Loucy (cell line): ENCODE results near the gene TDRD10.

ENCODE experiments used
- H2AFZ ChIP-seq: fragments of 200-600 bp; sonication (generic); 2 replicates; pipeline ENCODE4 v1.6.0; 2016; ENCODE audit warnings: antibody characterized with exemption, mild to moderate bottlenecking, low read length, moderate library complexity
- H3F3A ChIP-seq: fragments of 200-600 bp; 2 replicates; pipeline ENCODE4 v1.6.0; 2016; ENCODE audit warnings: antibody characterized with exemption, low read depth, mild to moderate bottlenecking
- H3K27me3 ChIP-seq: fragments of 200-600 bp; sonication (generic); 2 replicates; pipeline ENCODE4 v1.6.1; 2014; ENCODE audit warnings: low read length, mild to moderate bottlenecking; ENCODE audit not compliant: insufficient read depth, poor library complexity, severe bottlenecking
- H3K36me3 ChIP-seq: fragments of 200-600 bp; sonication (generic); 2 replicates; pipeline ENCODE4 v1.6.1; 2016; ENCODE audit warnings: low read length; ENCODE audit not compliant: insufficient read depth
- H3K4me1 ChIP-seq: fragments of 200-600 bp; sonication (generic); 2 replicates; pipeline ENCODE4 v1.5.1; 2014; ENCODE audit warnings: low read length, mild to moderate bottlenecking; ENCODE audit not compliant: insufficient read depth, poor library complexity, severe bottlenecking
- H3K4me2 ChIP-seq: fragments of 200-600 bp; sonication (generic); 2 replicates; pipeline ENCODE4 v1.6.0; 2014; ENCODE audit warnings: antibody characterized with exemption, low read length, low read depth, mild to moderate bottlenecking; ENCODE audit not compliant: poor library complexity, severe bottlenecking
- H3K4me3 ChIP-seq: fragments of 200-600 bp; sonication (generic); 2 replicates; pipeline ENCODE4 v1.5.1; 2014; ENCODE audit warnings: low read length, mild to moderate bottlenecking, mixed read lengths; ENCODE audit not compliant: poor library complexity, severe bottlenecking
- H3K79me2 ChIP-seq: fragments of 200-600 bp; sonication (generic); 2 replicates; pipeline ENCODE4 v1.6.1; 2014; ENCODE audit warnings: low read length; ENCODE audit not compliant: insufficient read depth
- H3K9ac ChIP-seq: fragments of 200-600 bp; sonication (generic); 2 replicates; pipeline ENCODE4 v1.6.0; 2014; ENCODE audit warnings: mild to moderate bottlenecking, low read depth, low read length, moderate library complexity; ENCODE audit not compliant: poor library complexity, severe bottlenecking
- H3K9me2 ChIP-seq: fragments of 200-600 bp; sonication (generic); replicated peaks from 2 replicates; pipeline ENCODE4 v1.6.1; 2016; ENCODE audit warnings: low read depth, low read length, mixed read lengths
- H3K9me3 ChIP-seq: fragments of 200-600 bp; sonication (generic); 2 replicates; pipeline ENCODE4 v1.6.1; 2014; ENCODE audit warnings: mild to moderate bottlenecking, antibody characterized with exemption, low read length, low read depth; ENCODE audit not compliant: insufficient read depth
- H4K20me1 ChIP-seq: fragments of 200-600 bp; sonication (generic); 2 replicates; pipeline ENCODE4 v1.6.0; 2014; ENCODE audit warnings: antibody characterized with exemption, low read length, mild to moderate bottlenecking; ENCODE audit not compliant: insufficient read depth, poor library complexity, severe bottlenecking
- EZH2phosphoT487 ChIP-seq: fragments of 200-600 bp; IDR thresholded peaks from 2 replicates; pipeline ENCODE4 v1.6.1; 2018; ENCODE audit warnings: antibody characterized with exemption, mild to moderate bottlenecking, moderate library complexity, borderline replicate concordance
- TF ChIP-seq, protein P1 (sequence below): fragments of 200-600 bp; sonication (generic); conservative IDR thresholded peaks from 2 replicates; pipeline ENCODE4 v1.5.1; 2014; ENCODE audit warnings: mild to moderate bottlenecking, antibody characterized with exemption, low read length

Gene TDRD10

DNA sequence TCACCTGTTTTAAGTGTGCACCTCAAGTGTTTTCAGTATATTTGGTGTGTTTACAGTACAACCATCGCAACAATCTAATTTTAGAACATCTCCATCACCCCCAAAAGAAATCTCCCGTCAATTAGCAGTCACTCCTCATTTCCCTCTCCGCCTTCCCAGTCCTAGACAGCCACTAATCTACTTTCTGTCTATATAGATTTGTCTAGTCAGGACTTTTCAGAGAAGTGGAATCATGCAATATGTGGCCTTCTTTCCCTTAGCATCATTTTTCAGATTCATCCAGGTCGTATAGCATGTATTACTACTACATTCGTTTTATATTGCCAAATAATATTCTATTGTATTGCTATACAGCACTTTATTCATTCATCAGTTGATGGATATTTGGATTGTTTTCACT lies 1.9 kb downstream of the TDRD10 start:
- Histone ChIP-seq H3K4me1 (peaks cover 9% of the 10 kb centered on the region), H3K9ac (no peak overlapping the region), H4K20me1 (no peaks in the 10 kb centered on the region), H3K9me2 (no peaks in the 10 kb centered on the region), H3K9me3 (no peaks in the 10 kb centered on the region), H3K36me3 (no peaks in the 10 kb centered on the region), H3K79me2 (no peaks in the 10 kb centered on the region), H3K4me2 (no peak overlapping the region), H2AFZ (no peak overlapping the region), H3K27me3 (no peaks in the 10 kb centered on the region), H3K4me3 (no peak overlapping the region), H3F3A (no peaks in the 10 kb centered on the region)
- TF ChIP-seq, protein P1, sequence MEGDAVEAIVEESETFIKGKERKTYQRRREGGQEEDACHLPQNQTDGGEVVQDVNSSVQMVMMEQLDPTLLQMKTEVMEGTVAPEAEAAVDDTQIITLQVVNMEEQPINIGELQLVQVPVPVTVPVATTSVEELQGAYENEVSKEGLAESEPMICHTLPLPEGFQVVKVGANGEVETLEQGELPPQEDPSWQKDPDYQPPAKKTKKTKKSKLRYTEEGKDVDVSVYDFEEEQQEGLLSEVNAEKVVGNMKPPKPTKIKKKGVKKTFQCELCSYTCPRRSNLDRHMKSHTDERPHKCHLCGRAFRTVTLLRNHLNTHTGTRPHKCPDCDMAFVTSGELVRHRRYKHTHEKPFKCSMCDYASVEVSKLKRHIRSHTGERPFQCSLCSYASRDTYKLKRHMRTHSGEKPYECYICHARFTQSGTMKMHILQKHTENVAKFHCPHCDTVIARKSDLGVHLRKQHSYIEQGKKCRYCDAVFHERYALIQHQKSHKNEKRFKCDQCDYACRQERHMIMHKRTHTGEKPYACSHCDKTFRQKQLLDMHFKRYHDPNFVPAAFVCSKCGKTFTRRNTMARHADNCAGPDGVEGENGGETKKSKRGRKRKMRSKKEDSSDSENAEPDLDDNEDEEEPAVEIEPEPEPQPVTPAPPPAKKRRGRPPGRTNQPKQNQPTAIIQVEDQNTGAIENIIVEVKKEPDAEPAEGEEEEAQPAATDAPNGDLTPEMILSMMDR = no peak
- no peak for TF ChIP-seq EZH2phosphoT487

DNA sequence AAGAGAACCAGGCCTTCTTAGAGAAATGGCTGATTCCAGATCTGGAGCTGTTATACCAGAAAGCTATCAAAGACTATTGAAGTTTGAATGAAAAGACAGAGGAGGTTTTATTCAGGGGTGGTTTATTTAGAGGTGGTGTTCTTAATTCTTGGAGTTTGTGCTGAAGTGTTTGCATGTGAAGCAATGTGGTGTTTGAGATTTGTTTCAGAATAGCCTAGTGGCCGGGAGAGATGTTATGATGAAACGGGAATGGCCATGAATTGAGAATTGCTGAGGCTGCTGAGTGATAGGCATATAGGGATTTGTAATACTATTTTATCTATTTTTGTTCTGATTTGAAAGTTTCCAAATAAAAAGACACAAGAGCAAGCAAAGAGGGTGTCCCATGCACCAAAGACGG lies 10.7 kb downstream of the TDRD10 start:
- H3K9ac ChIP-seq = no peak overlapping the region
- H3K36me3 ChIP-seq = no peaks in the 10 kb centered on the region
- H3K4me2 ChIP-seq = no peak overlapping the region
- H3K27me3 ChIP-seq = no peaks in the 10 kb centered on the region
- no peaks in the 10 kb centered on the region for H3K9me2 ChIP-seq
- no peak overlapping the region for H3K4me3 ChIP-seq
- no peaks in the 10 kb centered on the region for H3K4me1 ChIP-seq
- no peak overlapping the region for H2AFZ ChIP-seq
- no peaks in the 10 kb centered on the region for H4K20me1 ChIP-seq
- H3K79me2 ChIP-seq = no peaks in the 10 kb centered on the region
- H3K9me3 ChIP-seq = no peaks in the 10 kb centered on the region
- no peaks in the 10 kb centered on the region for H3F3A ChIP-seq
- no peak for TF ChIP-seq EZH2phosphoT487

- TF ChIP-seq, protein P1 = no peak
- TF ChIP-seq EZH2phosphoT487 = no peak
- H3K9me3 ChIP-seq = no peaks in the 10 kb centered on the region
- H2AFZ ChIP-seq = no peak overlapping the region
Measured at GRCh38 chr1:154514066-154514553, 12.1 kb downstream of the TDRD10 start.

DNA sequence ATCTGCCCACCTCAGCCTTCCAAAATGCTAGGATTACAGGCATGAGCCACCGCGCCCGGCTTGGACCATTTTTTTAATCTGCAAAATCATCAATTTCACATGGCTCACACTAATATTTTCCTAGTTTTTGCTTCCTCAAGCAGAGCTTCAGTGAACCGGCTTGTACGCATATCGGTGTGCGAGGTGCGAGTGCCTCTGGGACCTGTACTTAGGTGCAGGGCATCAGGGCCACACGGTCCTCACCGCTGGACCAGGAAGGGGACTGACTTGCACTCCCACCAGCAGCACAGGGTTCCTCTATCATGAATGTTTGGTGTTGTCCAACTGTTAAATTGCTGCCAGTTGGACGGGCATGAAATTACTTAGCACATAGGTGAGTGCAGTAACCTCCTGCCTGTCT lies 15.6 kb downstream of the TDRD10 start:
- Histone ChIP-seq H3K4me2 (no peak overlapping the region), H3K79me2 (no peaks in the 10 kb centered on the region), H3K9me2 (no peaks in the 10 kb centered on the region), H3K9me3 (no peaks in the 10 kb centered on the region), H3K4me3 (no peak overlapping the region), H3K4me1 (no peaks in the 10 kb centered on the region), H3K36me3 (no peaks in the 10 kb centered on the region), H3F3A (no peaks in the 10 kb centered on the region), H3K27me3 (no peaks in the 10 kb centered on the region), H3K9ac (no peak overlapping the region), H4K20me1 (no peaks in the 10 kb centered on the region), H2AFZ (no peak overlapping the region)
- TF ChIP-seq EZH2phosphoT487 = no peak
- TF ChIP-seq, protein P1 = no peak

More at GRCh38 chr1:154514066-154514553, 12.1 kb downstream of the TDRD10 start:
- H3K4me2 ChIP-seq = no peak overlapping the region
- H3K4me1 ChIP-seq = no peaks in the 10 kb centered on the region
- H3K36me3 ChIP-seq = no peaks in the 10 kb centered on the region
- no peaks in the 10 kb centered on the region for H3K27me3 ChIP-seq
- no peaks in the 10 kb centered on the region for H3K9me2 ChIP-seq
- H3K9ac ChIP-seq = no peak overlapping the region
- no peaks in the 10 kb centered on the region for H4K20me1 ChIP-seq
- no peaks in the 10 kb centered on the region for H3K79me2 ChIP-seq
- no peak overlapping the region for H3K4me3 ChIP-seq
- H3F3A ChIP-seq = no peaks in the 10 kb centered on the region
